ENCODE results near the gene CYP46A1.

CYP46A1 gene

GRCh38 chr14:99688210-99688581 lies 4.1 kb downstream of the CYP46A1 start:
- DNase-seq (ENCODE audit: low spot score): no peak

- no peak for DNase-seq (ENCODE audit: low spot score)
These were observed 4.5 kb downstream of the CYP46A1 start for GRCh38 chr14:99688629-99689028.

GRCh38 chr14:99689266-99690236 lies 5.5 kb downstream of the CYP46A1 start:
- DNase-seq (ENCODE audit: low spot score): no peak

- DNase-seq (ENCODE audit: low spot score): no peak
These were observed 6.5 kb downstream of the CYP46A1 start for GRCh38 chr14:99690636-99691035.

- no peak for DNase-seq (ENCODE audit: low spot score)
These were observed 7.2 kb downstream of the CYP46A1 start for GRCh38 chr14:99691111-99691885.

- no peak for DNase-seq (ENCODE audit: low spot score)
These were observed 9.8 kb downstream of the CYP46A1 start for GRCh38 chr14:99693918-99694317.

- DNase-seq (ENCODE audit: low spot score): no peak
These were observed 12.8 kb downstream of the CYP46A1 start for GRCh38 chr14:99696929-99697328.

GRCh38 chr14:99698236-99698635 lies 14.1 kb downstream of the CYP46A1 start:
- DNase-seq (ENCODE audit: low spot score): no peak

- no peak for DNase-seq (ENCODE audit: low spot score)
These were observed 14.5 kb downstream of the CYP46A1 start for GRCh38 chr14:99698642-99699041.

GRCh38 chr14:99699085-99699760 lies 15.1 kb downstream of the CYP46A1 start:
- no peak for DNase-seq (ENCODE audit: low spot score)

- no peak for DNase-seq (ENCODE audit: low spot score)
These were observed 15.8 kb downstream of the CYP46A1 start for GRCh38 chr14:99699861-99700260.

- no peak for DNase-seq (ENCODE audit: low spot score)
These were observed 16.3 kb downstream of the CYP46A1 start for GRCh38 chr14:99700379-99700778.

- DNase-seq (ENCODE audit: low spot score): no peak
These were observed 17.2 kb downstream of the CYP46A1 start for GRCh38 chr14:99701260-99701659.

GRCh38 chr14:99702115-99702514 lies 18.0 kb downstream of the CYP46A1 start:
- DNase-seq (ENCODE audit: low spot score): no peak

GRCh38 chr14:99703381-99703780 lies 19.3 kb downstream of the CYP46A1 start:
- DNase-seq (ENCODE audit: low spot score): no peak

GRCh38 chr14:99704037-99704436 lies 19.9 kb downstream of the CYP46A1 start:
- no peak for DNase-seq (ENCODE audit: low spot score)

GRCh38 chr14:99706107-99706900 lies 22.2 kb downstream of the CYP46A1 start:
- no peak for DNase-seq (ENCODE audit: low spot score)

- DNase-seq (ENCODE audit: low spot score): no peak
These were observed 23.3 kb downstream of the CYP46A1 start for GRCh38 chr14:99707420-99707819.

GRCh38 chr14:99707921-99708320 lies 23.8 kb downstream of the CYP46A1 start:
- DNase-seq (ENCODE audit: low spot score): no peak

- DNase-seq (ENCODE audit: low spot score): no peak
These were observed 24.4 kb downstream of the CYP46A1 start for GRCh38 chr14:99708449-99708848.

- DNase-seq (ENCODE audit: low spot score): no peak
These were observed 29.9 kb downstream of the CYP46A1 start for GRCh38 chr14:99713972-99714371.
